NB4 (cell line): ENCODE results near the gene FBXW4.

Source experiments
- POLR2A ChIP-seq: IDR thresholded peaks from 2 replicates; pipeline ENCODE4 v1.6.1; 2011; ENCODE audit warnings: mild to moderate bottlenecking; ENCODE audit not compliant: insufficient read length; ENCODE audit errors: extremely low read depth
- TF ChIP-seq, protein P1 (sequence below): IDR thresholded peaks from one replicate; pipeline ENCODE4 v1.5.1; 2012; ENCODE audit warnings: low read depth, low read length

DNA sequence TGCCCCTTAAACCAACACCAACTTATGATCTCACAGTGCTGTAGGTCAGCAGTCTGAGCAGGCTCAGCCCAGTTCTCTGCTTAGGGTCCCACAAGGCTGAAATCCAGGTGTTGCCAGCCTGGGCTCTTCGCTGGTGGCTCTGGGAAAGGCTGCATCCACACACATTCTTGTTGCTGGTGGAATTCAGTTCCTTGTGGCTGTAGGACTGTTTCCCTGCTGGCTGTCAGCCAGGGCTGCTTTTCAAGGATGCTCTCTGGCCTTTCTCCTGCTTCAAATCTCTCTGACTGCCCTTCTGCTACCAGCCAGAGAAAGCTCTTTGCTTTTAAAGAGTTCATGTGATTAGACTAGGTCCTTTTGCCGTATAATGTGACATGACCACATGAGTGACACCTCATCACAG is 122.2 kb downstream of the FBXW4 start:
- TF ChIP-seq, protein P1, sequence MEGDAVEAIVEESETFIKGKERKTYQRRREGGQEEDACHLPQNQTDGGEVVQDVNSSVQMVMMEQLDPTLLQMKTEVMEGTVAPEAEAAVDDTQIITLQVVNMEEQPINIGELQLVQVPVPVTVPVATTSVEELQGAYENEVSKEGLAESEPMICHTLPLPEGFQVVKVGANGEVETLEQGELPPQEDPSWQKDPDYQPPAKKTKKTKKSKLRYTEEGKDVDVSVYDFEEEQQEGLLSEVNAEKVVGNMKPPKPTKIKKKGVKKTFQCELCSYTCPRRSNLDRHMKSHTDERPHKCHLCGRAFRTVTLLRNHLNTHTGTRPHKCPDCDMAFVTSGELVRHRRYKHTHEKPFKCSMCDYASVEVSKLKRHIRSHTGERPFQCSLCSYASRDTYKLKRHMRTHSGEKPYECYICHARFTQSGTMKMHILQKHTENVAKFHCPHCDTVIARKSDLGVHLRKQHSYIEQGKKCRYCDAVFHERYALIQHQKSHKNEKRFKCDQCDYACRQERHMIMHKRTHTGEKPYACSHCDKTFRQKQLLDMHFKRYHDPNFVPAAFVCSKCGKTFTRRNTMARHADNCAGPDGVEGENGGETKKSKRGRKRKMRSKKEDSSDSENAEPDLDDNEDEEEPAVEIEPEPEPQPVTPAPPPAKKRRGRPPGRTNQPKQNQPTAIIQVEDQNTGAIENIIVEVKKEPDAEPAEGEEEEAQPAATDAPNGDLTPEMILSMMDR, result no peak
- TF ChIP-seq POLR2A, result no peak
